H1 (cell line): ENCODE measurements around the gene SYNDIG1.

Source experiments
- BACH1 ChIP-seq: IDR thresholded peaks from 2 replicates; pipeline ENCODE4 v1.6.1; 2012; ENCODE audit warnings: low read length, improper control_type of control experiment
- CEBPB ChIP-seq: IDR thresholded peaks from 2 replicates; pipeline ENCODE4 v1.6.1; 2012; ENCODE audit warnings: low read depth, low read length
- CREB1 ChIP-seq: IDR thresholded peaks from 2 replicates; pipeline ENCODE4 v1.6.1; 2012; ENCODE audit warnings: inconsistent platforms
- CTCF ChIP-seq, 3 experiments: IDR thresholded peaks; 1 replicate in 2 of 3; 2 replicates in 1 of 3; pipeline versions ENCODE4 v1.5.1 to v1.6.1; 2011; ENCODE audit warnings: low read length in 3 of 3, mild to moderate bottlenecking in 3 of 3, inconsistent platforms in 2 of 3, low read depth in 1 of 3, moderate library complexity in 1 of 3; ENCODE audit not compliant: insufficient read depth in 1 of 3; ENCODE audit errors: control extremely low read depth in 1 of 3
- EP300 ChIP-seq, 2 experiments: IDR thresholded peaks; 1 replicate in 1 of 2; 2 replicates in 1 of 2; pipeline ENCODE4 v1.6.1; 2011 to 2012; ENCODE audit warnings: low read depth in 2 of 2, low read length in 2 of 2, mild to moderate bottlenecking in 2 of 2, borderline replicate concordance in 1 of 2, inconsistent platforms in 1 of 2, moderate library complexity in 1 of 2
- EZH2 ChIP-seq: fragments of 200-600 bp; sonication (generic); IDR thresholded peaks from 2 replicates; pipeline ENCODE4 v1.7.1; 2012; ENCODE audit warnings: low read depth, mild to moderate bottlenecking, moderate library complexity, low read length, inconsistent platforms; ENCODE audit not compliant: severe bottlenecking
- GABPA ChIP-seq: IDR thresholded peaks from 2 replicates; pipeline ENCODE4 v1.6.1; 2011; ENCODE audit warnings: mild to moderate bottlenecking, low read length, moderate library complexity, borderline replicate concordance; ENCODE audit not compliant: insufficient read depth
- POLR2A ChIP-seq, 2 experiments: IDR thresholded peaks; 1 replicate in 1 of 2; 2 replicates in 1 of 2; pipeline ENCODE4 v1.6.1; 2011; ENCODE audit warnings: low read depth in 2 of 2, low read length in 2 of 2, mild to moderate bottlenecking in 2 of 2; ENCODE audit errors: control extremely low read depth in 1 of 2
- SP1 ChIP-seq: IDR thresholded peaks from 2 replicates; pipeline ENCODE4 v1.6.1; 2011; ENCODE audit warnings: low read depth, low read length
- TCF12 ChIP-seq: IDR thresholded peaks from 2 replicates; pipeline ENCODE4 v1.6.1; 2011; ENCODE audit warnings: low read depth, mild to moderate bottlenecking, low read length
- YY1 ChIP-seq: IDR thresholded peaks from 2 replicates; pipeline ENCODE4 v1.6.1; 2011; ENCODE audit warnings: low read depth, mild to moderate bottlenecking, low read length

- no peak for TF ChIP-seq EP300 (IDR thresholded peaks at IDR 0.05; ENCODE audit: borderline replicate concordance in 1 of 2, low read depth in 2 of 2, low read length in 2 of 2)
- TF ChIP-seq EZH2 = no peak
- TF ChIP-seq CREB1 = no peak
- TF ChIP-seq GABPA = no peak
- TF ChIP-seq SP1 = no peak
- no peak for TF ChIP-seq CEBPB
- TF ChIP-seq CTCF (IDR thresholded peaks at IDR 0.05; ENCODE audit: control extremely low read depth in 1 of 3, insufficient read depth in 1 of 3, low read depth in 1 of 3, low read length in 3 of 3) = no peak
- no peak for TF ChIP-seq POLR2A (IDR thresholded peaks at IDR 0.05; ENCODE audit: control extremely low read depth in 1 of 2, low read depth in 2 of 2, low read length in 2 of 2)
- no peak for TF ChIP-seq YY1
- TF ChIP-seq BACH1 = no peak
- no peak for TF ChIP-seq TCF12
Observed at GRCh38 chr20:24473435-24474223, 4.2 kb downstream of the SYNDIG1 start.
